Measurements from ENCODE around the gene IDI1. TPM values are rescaled to one million over a fixed set of nuclear protein-coding genes. Genes with fewer than 3 reads are reported as not detected.
"Not testable (repeated sequence)": the region's sequence is repeated elsewhere in the genome, so short reads cannot be mapped to it uniquely, and the experiment has no call there.

IDI1 gene
- polyA plus RNA-seq, 1 donor: 66.5 TPM

DNA sequence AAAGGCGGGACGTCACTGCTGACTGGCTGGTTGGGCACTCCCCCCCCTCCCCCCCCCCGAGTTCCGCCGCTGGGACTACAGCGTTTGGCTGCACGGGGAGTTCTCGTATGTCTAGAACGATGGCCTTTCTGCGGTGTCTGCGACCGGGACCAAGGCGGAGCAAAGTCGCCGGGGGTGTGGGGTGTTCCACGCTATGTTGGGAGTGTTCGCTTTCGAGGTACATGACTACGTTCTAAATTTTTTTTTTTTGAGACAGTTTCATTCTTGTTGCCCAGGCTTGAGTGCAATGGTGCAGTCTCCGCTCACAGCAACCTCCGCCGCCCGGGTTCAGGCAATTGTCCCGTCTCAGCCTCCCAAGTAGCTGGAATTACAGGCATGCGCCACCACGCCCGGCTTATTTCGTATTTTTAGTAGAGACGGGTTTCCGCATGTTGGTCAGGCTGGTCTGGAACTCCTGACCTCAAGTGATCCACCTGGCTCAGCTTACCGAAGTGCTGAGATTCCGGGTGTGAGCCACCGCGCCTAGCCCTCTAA is 573 bp upstream of the IDI1 start:
- H3K4me3 ChIP-seq (ENCODE audit: low read length): peak overlapping the region; percentile 84
- no peaks in the 10 kb centered on the region for H3K27me3 ChIP-seq (ENCODE audit: control insufficient read depth, insufficient read depth, low read length)
- no peaks in the 10 kb centered on the region for H3K9me3 ChIP-seq (ENCODE audit: control insufficient read depth, low read depth, low read length)
- peaks cover 8% of the 10 kb centered on the region for H3K4me1 ChIP-seq (ENCODE audit: control insufficient read depth, insufficient read depth, low read length)
- peaks cover 22% of the 10 kb centered on the region for H3K36me3 ChIP-seq (ENCODE audit: control insufficient read depth, insufficient read depth, low read length)
- WGBS (ENCODE audit: insufficient coverage, low lambda C conversion rate): no CpG with 5 or more reads among the region's 34 CpGs
- H3K27ac ChIP-seq (ENCODE audit: low read length): peak overlapping the region; percentile 90
- peak in 1 of 2 donors; percentile 8 for DNase-seq

DNA sequence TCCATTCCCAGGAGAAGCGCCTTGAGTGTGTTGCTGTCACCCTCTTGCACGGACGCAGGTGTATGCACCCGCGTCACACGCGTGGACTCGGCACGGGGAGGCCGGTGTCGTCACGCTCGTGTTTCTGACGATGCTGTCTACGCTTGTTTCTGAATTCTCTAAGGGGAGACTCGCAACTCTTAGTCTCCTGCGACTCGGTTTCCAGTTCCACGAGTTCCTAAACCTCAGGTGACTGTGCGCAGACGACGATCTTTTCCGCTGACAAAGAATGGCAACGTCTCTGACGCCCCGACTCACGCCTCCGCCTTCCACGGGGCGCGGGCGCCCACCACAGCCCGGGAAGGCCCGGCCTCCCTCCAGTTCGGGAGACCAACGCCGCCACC is 579 bp downstream of the IDI1 start:
- Histone ChIP-seq H3K4me1 (ENCODE audit: control insufficient read depth, insufficient read depth, low read length) (peaks cover 8% of the 10 kb centered on the region), H3K4me3 (ENCODE audit: low read length) (peak overlapping the region; percentile 84), H3K9me3 (ENCODE audit: control insufficient read depth, low read depth, low read length) (no peaks in the 10 kb centered on the region), H3K27ac (ENCODE audit: low read length) (peak overlapping the region; percentile 90), H3K27me3 (ENCODE audit: control insufficient read depth, insufficient read depth, low read length) (no peaks in the 10 kb centered on the region), H3K36me3 (ENCODE audit: control insufficient read depth, insufficient read depth, low read length) (peaks cover 25% of the 10 kb centered on the region)
- peak in 1 of 2 donors; percentile 52 for DNase-seq
- WGBS (ENCODE audit: insufficient coverage, low lambda C conversion rate): no CpG with 5 or more reads among the region's 37 CpGs

DNA sequence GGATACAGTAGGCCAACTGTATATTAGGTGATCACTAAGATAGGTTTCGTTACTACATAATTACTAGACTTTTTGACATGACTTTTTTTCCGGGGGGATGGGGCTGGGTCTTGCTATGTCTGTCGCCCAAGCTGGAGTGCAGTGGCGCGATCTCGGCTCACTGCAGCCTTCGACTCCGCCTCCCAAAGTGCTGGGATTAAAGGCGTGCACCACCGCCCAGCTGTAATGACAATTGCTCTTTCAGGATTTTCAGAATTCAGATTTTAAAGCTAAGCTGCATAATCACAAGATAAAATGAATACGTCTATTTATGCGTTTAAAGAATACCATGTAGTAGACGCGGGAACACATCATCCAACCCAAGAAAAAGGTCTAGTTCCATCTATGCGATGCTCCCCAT is 982 bp downstream of the IDI1 start:
- no peak for DNase-seq

DNA sequence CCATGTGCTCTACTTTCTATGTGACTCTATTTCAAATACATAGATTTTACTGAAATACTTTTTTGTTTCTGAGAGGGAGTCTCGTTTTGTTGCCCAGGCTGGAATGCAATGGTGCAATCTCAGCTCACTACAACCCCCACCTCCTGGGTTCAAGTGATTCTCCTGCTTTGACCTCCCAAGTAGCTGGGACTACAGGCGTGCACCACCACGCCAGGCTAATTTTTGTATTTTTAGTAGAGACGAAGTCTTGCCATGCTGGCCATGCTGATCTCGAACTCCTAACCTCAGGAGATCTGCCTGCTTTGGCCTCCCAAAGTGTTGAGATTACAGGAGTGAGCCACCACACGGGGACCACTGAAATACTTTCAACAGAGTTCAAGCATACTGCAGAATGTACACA is 3.5 kb downstream of the IDI1 start:
- H3K27me3 ChIP-seq (ENCODE audit: control insufficient read depth, insufficient read depth, low read length): no peaks in the 10 kb centered on the region
- peaks cover 4% of the 10 kb centered on the region for H3K4me1 ChIP-seq (ENCODE audit: control insufficient read depth, insufficient read depth, low read length)
- DNase-seq: no peak
- H3K4me3 ChIP-seq (ENCODE audit: low read length): no peak overlapping the region
- no peaks in the 10 kb centered on the region for H3K9me3 ChIP-seq (ENCODE audit: control insufficient read depth, low read depth, low read length)
- peaks cover 24% of the 10 kb centered on the region for H3K36me3 ChIP-seq (ENCODE audit: control insufficient read depth, insufficient read depth, low read length)
- WGBS (ENCODE audit: insufficient coverage, low lambda C conversion rate): no CpG with 5 or more reads among the region's 6 CpGs
- H3K27ac ChIP-seq (ENCODE audit: low read length): no peak overlapping the region

More for the DNA sequence above, 982 bp downstream of the IDI1 start:
- Histone ChIP-seq H3K27ac (ENCODE audit: low read length) (peak overlapping the region; percentile 90), H3K36me3 (ENCODE audit: control insufficient read depth, insufficient read depth, low read length) (peaks cover 23% of the 10 kb centered on the region), H3K4me1 (ENCODE audit: control insufficient read depth, insufficient read depth, low read length) (peaks cover 8% of the 10 kb centered on the region), H3K4me3 (ENCODE audit: low read length) (peak overlapping the region; percentile 84), H3K9me3 (ENCODE audit: control insufficient read depth, low read depth, low read length) (no peaks in the 10 kb centered on the region), H3K27me3 (ENCODE audit: control insufficient read depth, insufficient read depth, low read length) (no peaks in the 10 kb centered on the region)
- 0% methylated on average over 2 of the region's 15 CpGs for WGBS (ENCODE audit: insufficient coverage, low lambda C conversion rate)

DNA sequence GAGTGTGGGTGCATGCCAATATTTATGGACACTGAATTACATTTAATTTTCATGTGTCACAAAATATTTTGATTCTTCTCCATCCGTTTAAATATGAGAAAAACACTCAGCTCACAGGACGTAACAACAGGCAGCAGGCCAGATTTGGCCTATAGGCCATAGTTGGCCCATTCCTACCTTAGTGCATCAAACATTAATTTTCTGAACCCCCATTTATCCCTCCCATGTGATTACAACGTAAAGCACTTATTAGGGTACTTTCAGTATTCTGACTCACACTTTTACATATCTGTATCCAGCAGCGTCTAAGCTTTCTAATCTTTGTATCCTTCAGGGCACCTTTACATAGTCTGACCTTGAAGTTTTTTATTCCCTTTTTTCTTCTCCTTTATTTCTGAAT is 4.0 kb downstream of the IDI1 start:
- DNase-seq: no peak
- Histone ChIP-seq H3K4me1 (ENCODE audit: control insufficient read depth, insufficient read depth, low read length) (peaks cover 3% of the 10 kb centered on the region), H3K4me3 (ENCODE audit: low read length) (no peak overlapping the region), H3K9me3 (ENCODE audit: control insufficient read depth, low read depth, low read length) (no peaks in the 10 kb centered on the region), H3K27me3 (ENCODE audit: control insufficient read depth, insufficient read depth, low read length) (no peaks in the 10 kb centered on the region), H3K27ac (ENCODE audit: low read length) (no peak overlapping the region), H3K36me3 (ENCODE audit: control insufficient read depth, insufficient read depth, low read length) (peaks cover 24% of the 10 kb centered on the region)
- 49% methylated on average over 3 of the region's 4 CpGs for WGBS (ENCODE audit: insufficient coverage, low lambda C conversion rate)

DNA sequence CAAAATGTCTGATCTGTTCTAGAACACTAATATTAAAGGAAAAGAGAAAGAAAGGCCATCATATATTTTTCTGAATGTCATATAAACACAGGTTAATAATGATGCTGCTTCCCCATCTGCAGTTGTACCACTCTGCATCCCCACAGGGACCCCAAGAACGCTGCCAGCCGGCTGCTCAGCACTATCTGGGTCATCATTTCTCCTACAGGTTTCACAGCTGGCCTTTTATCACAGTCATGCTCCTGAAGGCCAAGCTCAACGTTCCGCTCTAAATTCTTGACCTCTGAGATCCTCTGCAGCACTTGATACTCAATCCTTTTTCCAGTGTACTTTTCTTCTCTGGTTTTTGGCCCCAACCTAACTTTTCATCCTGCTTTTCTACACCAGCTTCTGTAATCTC is 4.8 kb downstream of the IDI1 start:
- Histone ChIP-seq H3K9me3 (ENCODE audit: control insufficient read depth, low read depth, low read length) (no peaks in the 10 kb centered on the region), H3K36me3 (ENCODE audit: control insufficient read depth, insufficient read depth, low read length) (peaks cover 27% of the 10 kb centered on the region), H3K27me3 (ENCODE audit: control insufficient read depth, insufficient read depth, low read length) (no peaks in the 10 kb centered on the region), H3K4me1 (ENCODE audit: control insufficient read depth, insufficient read depth, low read length) (peaks cover 3% of the 10 kb centered on the region), H3K4me3 (ENCODE audit: low read length) (no peak overlapping the region), H3K27ac (ENCODE audit: low read length) (no peak overlapping the region)
- WGBS (ENCODE audit: insufficient coverage, low lambda C conversion rate): 83% methylated on average over 2 of the region's 4 CpGs
- DNase-seq: no peak

DNA sequence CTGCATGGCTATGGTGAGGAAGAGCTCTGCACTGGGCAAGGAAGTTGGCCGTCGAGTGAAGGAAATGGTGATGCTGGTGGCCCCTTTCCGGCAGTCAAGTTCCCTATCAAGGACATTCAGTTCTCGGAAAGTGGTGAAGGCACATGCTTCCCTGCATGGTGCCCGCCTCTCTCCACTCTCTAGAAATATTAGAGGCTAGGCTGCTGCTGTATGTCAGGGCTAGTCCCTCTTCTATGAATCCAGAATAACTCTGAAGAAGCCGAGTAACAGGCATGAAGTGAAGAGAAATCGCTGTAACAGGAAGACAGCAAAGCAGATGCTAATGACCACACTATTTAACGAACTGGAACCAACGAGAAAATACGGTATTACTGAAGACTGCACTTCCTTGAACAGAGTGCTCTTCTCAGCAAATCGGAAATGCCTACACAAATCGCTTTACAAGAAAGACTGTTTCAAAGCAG is 5.4 kb downstream of the IDI1 start:
- Histone ChIP-seq H3K4me3 (ENCODE audit: low read length) (no peak overlapping the region), H3K27ac (ENCODE audit: low read length) (no peak overlapping the region), H3K4me1 (ENCODE audit: control insufficient read depth, insufficient read depth, low read length) (peaks cover 3% of the 10 kb centered on the region), H3K27me3 (ENCODE audit: control insufficient read depth, insufficient read depth, low read length) (no peaks in the 10 kb centered on the region), H3K9me3 (ENCODE audit: control insufficient read depth, low read depth, low read length) (no peaks in the 10 kb centered on the region), H3K36me3 (ENCODE audit: control insufficient read depth, insufficient read depth, low read length) (peaks cover 27% of the 10 kb centered on the region)
- WGBS (ENCODE audit: insufficient coverage, low lambda C conversion rate): 60% methylated on average over 1 of the region's 12 CpGs
- no peak for DNase-seq

DNA sequence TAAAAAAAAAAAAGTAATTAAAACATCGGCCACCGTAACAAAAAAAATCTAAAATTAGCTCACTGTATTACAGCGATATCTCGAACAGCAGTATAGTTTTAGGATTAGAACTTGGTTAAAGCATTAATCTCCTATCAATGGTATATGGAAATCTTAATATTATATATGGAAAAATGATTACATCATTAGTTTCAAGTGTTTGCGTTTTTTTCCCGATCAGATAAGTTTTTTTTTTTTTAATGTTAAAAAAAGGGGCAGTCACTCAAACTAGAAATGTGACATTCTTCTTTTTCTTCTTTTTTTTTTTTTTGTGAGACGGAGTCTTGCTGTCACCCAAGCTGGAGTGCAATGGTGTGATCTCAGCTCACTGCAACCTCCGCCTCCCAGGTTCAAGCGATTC is 7.4 kb downstream of the IDI1 start:
- DNase-seq: no peak
- no peak overlapping the region for H3K27ac ChIP-seq (ENCODE audit: low read length)
- no peaks in the 10 kb centered on the region for H3K4me1 ChIP-seq (ENCODE audit: control insufficient read depth, insufficient read depth, low read length)
- no peak overlapping the region for H3K4me3 ChIP-seq (ENCODE audit: low read length)
- no peaks in the 10 kb centered on the region for H3K9me3 ChIP-seq (ENCODE audit: control insufficient read depth, low read depth, low read length)
- no peaks in the 10 kb centered on the region for H3K27me3 ChIP-seq (ENCODE audit: control insufficient read depth, insufficient read depth, low read length)
- 100% methylated on average over 2 of the region's 9 CpGs for WGBS (ENCODE audit: insufficient coverage, low lambda C conversion rate)
- peaks cover 35% of the 10 kb centered on the region for H3K36me3 ChIP-seq (ENCODE audit: control insufficient read depth, insufficient read depth, low read length)

DNA sequence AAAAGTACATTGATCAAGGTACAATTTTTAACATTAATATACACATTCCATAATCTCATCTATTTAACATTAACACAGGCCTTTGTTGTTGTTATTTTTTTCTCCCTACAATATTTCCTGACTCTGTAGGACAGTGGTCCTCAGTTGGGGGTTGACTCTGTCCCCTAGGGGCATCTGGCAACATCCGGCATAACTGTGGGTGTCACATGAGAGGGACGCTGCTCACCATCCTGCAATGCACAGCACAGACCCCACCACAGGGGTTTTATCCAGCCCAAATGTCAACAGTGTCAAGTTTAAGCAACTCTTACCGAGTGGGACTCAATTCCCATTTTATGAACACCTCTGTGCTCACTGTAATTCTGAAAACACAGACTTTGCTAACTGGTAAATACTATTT is 8.8 kb downstream of the IDI1 start:
- Histone ChIP-seq H3K27me3 (ENCODE audit: control insufficient read depth, insufficient read depth, low read length) (no peaks in the 10 kb centered on the region), H3K4me1 (ENCODE audit: control insufficient read depth, insufficient read depth, low read length) (no peaks in the 10 kb centered on the region), H3K36me3 (ENCODE audit: control insufficient read depth, insufficient read depth, low read length) (peaks cover 35% of the 10 kb centered on the region), H3K9me3 (ENCODE audit: control insufficient read depth, low read depth, low read length) (no peaks in the 10 kb centered on the region), H3K4me3 (ENCODE audit: low read length) (no peak overlapping the region), H3K27ac (ENCODE audit: low read length) (no peak overlapping the region)
- DNase-seq: no peak
- WGBS (ENCODE audit: insufficient coverage, low lambda C conversion rate): 83% methylated on average over 1 of the region's 3 CpGs

DNA sequence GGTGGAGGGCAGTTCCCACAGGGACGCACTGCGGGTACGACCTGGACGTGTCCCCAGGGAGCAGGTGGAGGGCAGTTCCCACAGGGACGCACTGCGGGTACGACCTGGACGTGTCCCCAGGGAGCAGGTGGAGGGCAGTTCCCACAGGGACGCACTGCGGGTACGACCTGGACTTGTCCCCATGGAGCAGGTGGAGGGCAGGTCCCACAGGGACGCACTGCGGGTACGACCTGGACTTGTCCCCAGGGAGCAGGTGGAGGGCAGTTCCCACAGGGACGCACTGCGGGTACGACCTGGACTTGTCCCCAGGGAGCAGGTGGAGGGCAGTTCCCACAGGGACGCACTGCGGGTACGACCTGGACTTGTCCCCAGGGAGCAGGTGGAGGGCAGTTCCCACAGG is 10.2 kb downstream of the IDI1 start:
- peaks cover 30% of the 10 kb centered on the region for H3K36me3 ChIP-seq (ENCODE audit: control insufficient read depth, insufficient read depth, low read length)
- H3K9me3 ChIP-seq (ENCODE audit: control insufficient read depth, low read depth, low read length); DNase-seq; H3K4me1 ChIP-seq (ENCODE audit: control insufficient read depth, insufficient read depth, low read length); H3K27ac ChIP-seq (ENCODE audit: low read length); H3K4me3 ChIP-seq (ENCODE audit: low read length); H3K27me3 ChIP-seq (ENCODE audit: control insufficient read depth, insufficient read depth, low read length): not testable (repeated sequence)
- no CpG with 5 or more reads among the region's 20 CpGs for WGBS (ENCODE audit: insufficient coverage, low lambda C conversion rate)

DNA sequence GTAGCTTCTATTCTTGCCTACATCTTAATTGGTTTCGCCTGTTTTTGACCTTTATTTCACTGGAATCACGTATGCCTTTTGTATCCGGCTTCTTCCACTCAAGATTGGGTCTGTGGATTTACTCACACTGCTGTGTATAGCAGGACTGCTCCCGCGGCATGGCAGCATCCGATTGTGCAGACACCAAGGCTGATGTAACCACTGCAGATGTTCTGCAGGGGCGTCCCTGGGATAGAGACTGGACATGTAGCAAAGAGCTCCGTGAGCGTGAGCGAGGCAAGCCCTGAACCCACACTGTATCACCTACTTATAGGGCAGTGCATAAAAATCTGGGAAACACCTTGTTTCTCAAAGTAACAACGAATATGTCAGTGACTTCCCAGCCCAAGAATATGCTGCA is 11.8 kb downstream of the IDI1 start:
- Histone ChIP-seq H3K27ac (ENCODE audit: low read length) (no peak overlapping the region), H3K9me3 (ENCODE audit: control insufficient read depth, low read depth, low read length) (no peaks in the 10 kb centered on the region), H3K36me3 (ENCODE audit: control insufficient read depth, insufficient read depth, low read length) (peaks cover 18% of the 10 kb centered on the region), H3K4me3 (ENCODE audit: low read length) (no peak overlapping the region), H3K4me1 (ENCODE audit: control insufficient read depth, insufficient read depth, low read length) (no peaks in the 10 kb centered on the region), H3K27me3 (ENCODE audit: control insufficient read depth, insufficient read depth, low read length) (no peaks in the 10 kb centered on the region)
- WGBS (ENCODE audit: insufficient coverage, low lambda C conversion rate): no CpG with 5 or more reads among the region's 11 CpGs
- DNase-seq: no peak

Data from large intestine (tissue), 3 donors.